ENCODE results near the gene SOCS7. TPM values are rescaled to one million over a fixed set of nuclear protein-coding genes. Genes with fewer than 3 reads are reported as not detected.

SOCS7 gene
- total and polyA plus RNA-seq, 2 of the 4 experiments (the other 2 are of a cell fraction): 6.5 to 6.8 TPM

DNA sequence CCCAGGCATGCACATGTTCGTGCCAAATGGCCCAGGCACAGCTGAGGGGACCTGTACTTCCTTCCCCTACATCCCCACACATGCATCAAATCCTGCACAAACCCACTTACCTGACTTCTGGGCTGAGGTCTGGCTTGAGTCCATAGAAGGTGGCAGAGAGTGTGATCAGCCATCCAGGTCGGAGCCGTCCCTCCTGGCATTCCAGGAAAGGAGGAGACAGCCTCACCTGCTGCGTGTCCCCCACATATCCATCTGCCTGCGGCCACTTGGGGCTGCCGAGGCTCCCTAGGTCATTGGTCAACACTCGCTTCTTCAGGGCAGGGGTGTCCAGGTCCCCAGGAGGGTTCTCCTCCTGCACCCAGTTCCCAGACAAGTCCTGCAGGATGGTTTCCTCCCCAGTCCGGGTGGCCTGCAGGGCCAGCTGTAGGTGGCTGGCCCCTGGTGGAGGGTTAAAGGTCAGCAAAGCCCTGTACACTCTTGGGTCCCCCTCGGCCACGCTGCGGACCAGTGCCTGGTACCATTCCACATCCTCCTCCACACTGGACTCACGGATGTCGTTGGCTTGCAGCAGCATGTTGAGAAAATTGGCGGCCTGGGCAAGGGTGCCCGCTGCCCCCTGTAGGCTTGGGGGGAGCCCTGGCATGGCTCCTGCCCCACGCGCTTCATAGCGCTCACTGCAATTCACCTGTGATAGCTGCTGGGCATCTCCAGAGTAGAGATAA lies 8.6 kb upstream of the SOCS7 start:
- no peak overlapping the region for H2AK5ac ChIP-seq (ENCODE audit: low read depth, low read length)
- H3K4me1 ChIP-seq (ENCODE audit: control insufficient read depth, insufficient read depth, low read length): no peaks in the 10 kb centered on the region
- no peak overlapping the region for H3K56ac ChIP-seq (ENCODE audit: extremely low read depth, insufficient read depth, low read length)
- dilution Hi-C loops (cut with HindIII; ENCODE audit: low sequenced_read_pairs, unreplicated experiment): no loop called here
- no peak overlapping the region for H3K23ac ChIP-seq (ENCODE audit: low read depth, low read length)
- H4K91ac ChIP-seq (ENCODE audit: insufficient read depth, low read depth, low read length): no peak overlapping the region
- no peak overlapping the region for H2BK120ac ChIP-seq (ENCODE audit: low read depth, low read length)
- no peaks in the 10 kb centered on the region for H3K9me1 ChIP-seq (ENCODE audit: insufficient read depth, low read length)
- no peak overlapping the region for H4K5ac ChIP-seq (ENCODE audit: low read depth, low read length)
- no peak overlapping the region for H2AK9ac ChIP-seq (replicated peaks; ENCODE audit: low read depth, low read length, poor library complexity)
- H4K20me1 ChIP-seq (ENCODE audit: insufficient read depth, low read length): no peaks in the 10 kb centered on the region
- no peaks in the 10 kb centered on the region for H3K79me1 ChIP-seq (ENCODE audit: low read depth in 1 of 2, low read length in 2 of 2)
- H3K27me3 ChIP-seq (ENCODE audit: control insufficient read depth, insufficient read depth, low read length): peaks cover 35% of the 10 kb centered on the region
- no peak overlapping the region for H3K4me2 ChIP-seq (ENCODE audit: low read depth, low read length)
- H3K4me3 ChIP-seq (ENCODE audit: insufficient read depth, low read depth, low read length): no peak overlapping the region
- intact Hi-C loops (cut with micrococcal nuclease): no loop called here
- H3K9ac ChIP-seq (ENCODE audit: low read depth, low read length): no peak overlapping the region
- H2BK20ac ChIP-seq (ENCODE audit: low read depth, low read length): no peak overlapping the region
- H3K4ac ChIP-seq (ENCODE audit: low read depth, low read length): no peak overlapping the region
- no peak for DNase-seq
- no TSS peak for BruUV-seq (replicated peaks)
- H2BK5ac ChIP-seq (ENCODE audit: low read depth, low read length, poor library complexity, severe bottlenecking): no peak overlapping the region
- H3K9me3 ChIP-seq (ENCODE audit: control insufficient read depth, insufficient read depth, low read length): no peaks in the 10 kb centered on the region
- ATAC-seq (ENCODE audit: low read depth): no peak
- WGBS, 2 experiments (ENCODE audit: extremely low coverage in 2 of 2, insufficient read length in 1 of 2): 89% methylated on average over 5 of the region's 18 CpGs; no CpG with 5 or more reads in 1 of the 2 experiments
- TF ChIP-seq RFX5 (IDR thresholded peaks at IDR 0.05; ENCODE audit: low read depth, low read length) (no peak), SMC3 (IDR thresholded peaks at IDR 0.05; ENCODE audit: low read depth, low read length) (no peak), FOS (IDR thresholded peaks at IDR 0.05; ENCODE audit: low read depth, low read length) (no peak), CEBPB (IDR thresholded peaks at IDR 0.05; ENCODE audit: low read depth, low read length) (no peak), RAD21 (IDR thresholded peaks at IDR 0.05; ENCODE audit: low read length) (no peak), NFE2L2 (IDR thresholded peaks at IDR 0.05; ENCODE audit: low read depth, low read length) (no peak), RCOR1 (IDR thresholded peaks at IDR 0.05; ENCODE audit: insufficient replicate concordance, low read length) (no peak), MAFK (IDR thresholded peaks at IDR 0.05; ENCODE audit: low read depth, low read length) (no peak)
- TF ChIP-seq, protein P1, sequence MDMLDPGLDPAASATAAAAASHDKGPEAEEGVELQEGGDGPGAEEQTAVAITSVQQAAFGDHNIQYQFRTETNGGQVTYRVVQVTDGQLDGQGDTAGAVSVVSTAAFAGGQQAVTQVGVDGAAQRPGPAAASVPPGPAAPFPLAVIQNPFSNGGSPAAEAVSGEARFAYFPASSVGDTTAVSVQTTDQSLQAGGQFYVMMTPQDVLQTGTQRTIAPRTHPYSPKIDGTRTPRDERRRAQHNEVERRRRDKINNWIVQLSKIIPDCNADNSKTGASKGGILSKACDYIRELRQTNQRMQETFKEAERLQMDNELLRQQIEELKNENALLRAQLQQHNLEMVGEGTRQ (IDR thresholded peaks at IDR 0.05; ENCODE audit: low read depth, low read length): no peak
- TF ChIP-seq, protein P2, sequence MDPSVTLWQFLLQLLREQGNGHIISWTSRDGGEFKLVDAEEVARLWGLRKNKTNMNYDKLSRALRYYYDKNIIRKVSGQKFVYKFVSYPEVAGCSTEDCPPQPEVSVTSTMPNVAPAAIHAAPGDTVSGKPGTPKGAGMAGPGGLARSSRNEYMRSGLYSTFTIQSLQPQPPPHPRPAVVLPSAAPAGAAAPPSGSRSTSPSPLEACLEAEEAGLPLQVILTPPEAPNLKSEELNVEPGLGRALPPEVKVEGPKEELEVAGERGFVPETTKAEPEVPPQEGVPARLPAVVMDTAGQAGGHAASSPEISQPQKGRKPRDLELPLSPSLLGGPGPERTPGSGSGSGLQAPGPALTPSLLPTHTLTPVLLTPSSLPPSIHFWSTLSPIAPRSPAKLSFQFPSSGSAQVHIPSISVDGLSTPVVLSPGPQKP (IDR thresholded peaks at IDR 0.05; ENCODE audit: borderline replicate concordance, low read depth, low read length): no peak
- no peaks in the 10 kb centered on the region for H3K36me3 ChIP-seq (ENCODE audit: control insufficient read depth, insufficient read depth, low read length)
- H2BK15ac ChIP-seq (ENCODE audit: low read depth, low read length): no peak overlapping the region
- no peak overlapping the region for H3K18ac ChIP-seq (ENCODE audit: low read depth, low read length)
- in situ Hi-C loops (cut with MboI; ENCODE audit: low sequenced_read_pairs): no loop called here
- no peak overlapping the region for H4K8ac ChIP-seq (ENCODE audit: low read depth in 2 of 2, low read length in 2 of 2)
- CTCF ChIA-PET: interaction anchor here (1.0 kb wide), 1 partner anchor 71 kb away, joined by 4 read pairs; no protein-coding TSS in a partner anchor
- no peak overlapping the region for H3K27ac ChIP-seq (ENCODE audit: insufficient read depth, low read length)
- H3K14ac ChIP-seq (replicated peaks; ENCODE audit: low read depth, low read length): no peak overlapping the region
- H2AFZ ChIP-seq (replicated peaks; ENCODE audit: low read length, poor library complexity): no peak overlapping the region
- POLR2A ChIA-PET (ENCODE audit: unreplicated experiment): no interaction called here
